Left lung (tissue), 10 donors: ENCODE results near the gene MRPL44. TPM values are rescaled to one million over a fixed set of nuclear protein-coding genes. Genes with fewer than 3 reads are reported as not detected.

ENCODE experiments used
- ATAC-seq: fragments of 200-7000 bp; cut with Tn5 transposase; one replicate; pipeline ENCODE4 v1.9.1; 2020; ENCODE audit warnings: moderate library complexity
- DNase-seq, 4 donors: peaks; one replicate each; pipeline ENCODE4 v3.0.0-alpha.2; 2013 to 2020
- H3K27ac ChIP-seq, 2 donors: fragments of 200-600 bp; sonication (generic) in 1 of 2; one replicate each; pipeline versions ENCODE4 v1.5.0 to v1.8.0; 2020 to 2021
- H3K27me3 ChIP-seq, 2 donors: fragments of 200-600 bp; sonication (generic) in 1 of 2; one replicate each; pipeline versions ENCODE4 v1.5.0 to v1.8.0; 2020 to 2021
- H3K36me3 ChIP-seq, 2 donors: fragments of 200-600 bp; sonication (generic) in 1 of 2; one replicate each; pipeline versions ENCODE4 v1.5.0 to v1.8.0; 2020 to 2021
- H3K4me1 ChIP-seq, 2 donors: fragments of 200-600 bp; one replicate each; pipeline ENCODE4 v1.8.0; 2021
- H3K4me3 ChIP-seq, 2 donors: fragments of 200-600 bp; sonication (generic) in 1 of 2; one replicate each; pipeline versions ENCODE4 v1.5.0 to v1.8.0; 2020 to 2021; ENCODE audit warnings: mild to moderate bottlenecking in 1 of 2
- H3K9me3 ChIP-seq, 2 donors: fragments of 200-600 bp; sonication (generic) in 1 of 2; one replicate each; pipeline versions ENCODE4 v1.5.0 to v1.8.0; 2020 to 2021
- intact Hi-C, 2 donors: fragments of 100-400 bp; cut with DNase I; formaldehyde crosslinking; loops; one replicate each; pipeline versions ENCODE4 v1.11.2 to v1.14.2; 2022
- polyA plus RNA-seq, 6 donors: library from polyadenylated mRNA; unstranded; fragments of 120-200 nt; gene quantifications; one replicate each; pipeline ENCODE4 v1.2.1, GENCODE V29; 2013; ENCODE audit not compliant: insufficient read length in 6 of 6
- total RNA-seq, 2 donors: library from RNA; stranded (reverse); fragmentation: NEBNext Ultra II Directional; extraction: Animal tissue kit (Norgen Biotek cat#: 25700); gene quantifications; one replicate each; pipeline ENCODE4 v1.2.1, GENCODE V29; 2021
- TF ChIP-seq, protein P1 (sequence below), 2 donors: fragments of 200-600 bp; sonication (generic) in 1 of 2; IDR thresholded peaks; one replicate each; pipeline versions ENCODE4 v1.5.0 to v1.8.0; 2021; ENCODE audit warnings: antibody characterized with exemption in 2 of 2
- donor health status: DM: no; HTN: yes; CAD: no.
- donor health status: DM: no; HTN: no; CAD: no.

The MRPL44 gene
- total and polyA plus RNA-seq, 8 donors = 23.1 to 26.8 (median 25.6) TPM

DNA sequence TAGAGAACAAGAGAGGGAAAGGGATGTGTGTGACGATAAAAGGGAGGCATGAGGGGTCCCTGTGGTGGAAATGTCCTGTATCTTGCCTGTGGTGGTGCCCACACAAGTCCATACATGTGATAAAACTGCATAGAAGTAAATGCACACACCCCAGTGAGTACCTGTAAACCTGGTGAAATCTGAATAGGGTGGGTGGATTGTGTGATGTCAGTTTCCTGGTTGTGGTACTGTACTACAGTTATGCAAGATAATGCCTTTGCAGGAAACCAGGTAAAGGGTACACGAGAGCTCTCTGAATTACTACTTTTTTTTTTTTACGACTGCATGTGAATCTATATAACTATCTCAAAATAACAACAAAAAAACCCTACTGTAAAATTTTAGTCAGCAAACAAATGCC, 59.7 kb downstream of the MRPL44 start:
- DNase-seq = no peak
- H3K27me3 ChIP-seq = no peaks in the 10 kb centered on the region
- no peaks in the 10 kb centered on the region for H3K9me3 ChIP-seq
- no peak overlapping the region for H3K4me3 ChIP-seq
- no peak overlapping the region for H3K27ac ChIP-seq
- ATAC-seq = no peak
- TF ChIP-seq, protein P1, sequence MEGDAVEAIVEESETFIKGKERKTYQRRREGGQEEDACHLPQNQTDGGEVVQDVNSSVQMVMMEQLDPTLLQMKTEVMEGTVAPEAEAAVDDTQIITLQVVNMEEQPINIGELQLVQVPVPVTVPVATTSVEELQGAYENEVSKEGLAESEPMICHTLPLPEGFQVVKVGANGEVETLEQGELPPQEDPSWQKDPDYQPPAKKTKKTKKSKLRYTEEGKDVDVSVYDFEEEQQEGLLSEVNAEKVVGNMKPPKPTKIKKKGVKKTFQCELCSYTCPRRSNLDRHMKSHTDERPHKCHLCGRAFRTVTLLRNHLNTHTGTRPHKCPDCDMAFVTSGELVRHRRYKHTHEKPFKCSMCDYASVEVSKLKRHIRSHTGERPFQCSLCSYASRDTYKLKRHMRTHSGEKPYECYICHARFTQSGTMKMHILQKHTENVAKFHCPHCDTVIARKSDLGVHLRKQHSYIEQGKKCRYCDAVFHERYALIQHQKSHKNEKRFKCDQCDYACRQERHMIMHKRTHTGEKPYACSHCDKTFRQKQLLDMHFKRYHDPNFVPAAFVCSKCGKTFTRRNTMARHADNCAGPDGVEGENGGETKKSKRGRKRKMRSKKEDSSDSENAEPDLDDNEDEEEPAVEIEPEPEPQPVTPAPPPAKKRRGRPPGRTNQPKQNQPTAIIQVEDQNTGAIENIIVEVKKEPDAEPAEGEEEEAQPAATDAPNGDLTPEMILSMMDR (IDR thresholded peaks at IDR 0.05) = no peak
- no peaks in the 10 kb centered on the region for H3K4me1 ChIP-seq
- intact Hi-C loops = no loop called here
- no peaks in the 10 kb centered on the region for H3K36me3 ChIP-seq

Other genes with a start within 250 kb of the MRPL44 start
- 10 to 100 TPM; 21.8 to 23.4 TPM for gene AP1S3, start 119.9 kb upstream of the MRPL44 start, total RNA-seq
- 1 to 10 TPM; 4.3 to 6.8 (median 5.4) TPM for gene AP1S3, start 119.9 kb upstream of the MRPL44 start, polyA plus RNA-seq
- 10 to 100 TPM; 45.5 to 46.3 TPM for gene WDFY1, start 12.1 kb upstream of the MRPL44 start, total RNA-seq
- 10 to 100 TPM; 63.5 to 71.9 (median 70.7) TPM for gene WDFY1, start 12.1 kb upstream of the MRPL44 start, polyA plus RNA-seq
- 10 to 100 TPM; 21.7 to 28.5 TPM for gene SERPINE2, start 81.8 kb downstream of the MRPL44 start, total RNA-seq
- gene SERPINE2, start 81.8 kb downstream of the MRPL44 start, polyA plus RNA-seq = 100 to 1,000 TPM in 1 of 6 donors, 10 to 100 TPM in 5; 77.7 to 107 (median 83.9) TPM